GM19023 (cell line): Measurements from ENCODE around the gene C6orf136.
"Not testable (repeated sequence)": the region's sequence is repeated elsewhere in the genome, so short reads cannot be mapped to it uniquely, and the experiment has no call there.

Experiments
- ATAC-seq: cut with Tn5 transposase; IDR thresholded peaks from one replicate; pipeline ENCODE4 v1.9.1; 2021; ENCODE audit warnings: mild to moderate bottlenecking, moderate library complexity; ENCODE audit not compliant: unreplicated experiment

Gene C6orf136

GRCh38 chr6:30646450-30647241, at the start of gene C6orf136:
Gene C6orf136, plus strand, starts transcription at chr6:30647133. Its CDS starts 99 bp downstream, at chr6:30647232.
- ATAC-seq = peak; percentile 60

- not testable (repeated sequence) for ATAC-seq
Measured at GRCh38 chr6:30597315-30598144, 49.4 kb upstream of the C6orf136 start.

GRCh38 chr6:30598912-30599624, 47.9 kb upstream of the C6orf136 start:
- ATAC-seq = no peak

GRCh38 chr6:30599625-30600324, 47.2 kb upstream of the C6orf136 start:
- no peak for ATAC-seq

- no peak for ATAC-seq
Measured at GRCh38 chr6:30600451-30600961, 46.4 kb upstream of the C6orf136 start.

GRCh38 chr6:30601436-30601814, 45.5 kb upstream of the C6orf136 start:
- ATAC-seq = no peak

GRCh38 chr6:30601815-30602641, 44.9 kb upstream of the C6orf136 start:
- ATAC-seq = no peak

GRCh38 chr6:30603961-30604360, 43.0 kb upstream of the C6orf136 start:
- no peak for ATAC-seq

GRCh38 chr6:30610065-30610464, 36.9 kb upstream of the C6orf136 start:
- no peak for ATAC-seq

- ATAC-seq = no peak
Measured at GRCh38 chr6:30611150-30611855, 35.6 kb upstream of the C6orf136 start.

GRCh38 chr6:30611856-30612194, 35.1 kb upstream of the C6orf136 start:
- no peak for ATAC-seq

GRCh38 chr6:30612213-30612612, 34.7 kb upstream of the C6orf136 start:
- ATAC-seq = no peak

GRCh38 chr6:30612687-30613248, 34.2 kb upstream of the C6orf136 start:
- ATAC-seq = no peak

- ATAC-seq = no peak
Measured at GRCh38 chr6:30613251-30614043, 33.5 kb upstream of the C6orf136 start.

- ATAC-seq = no peak
Measured at GRCh38 chr6:30614044-30614842, 32.7 kb upstream of the C6orf136 start.

- peak; percentile 25 for ATAC-seq
Measured at GRCh38 chr6:30614843-30615218, 32.1 kb upstream of the C6orf136 start.

- ATAC-seq = no peak
Measured at GRCh38 chr6:30615219-30615957, 31.5 kb upstream of the C6orf136 start.
